NCI-H1694 (cell line): ENCODE data around the gene RNF4.
A peak's percentile ranks its signal among the peaks of the same experiment; 100 is the strongest.
"Not testable (repeated sequence)": the region's sequence is repeated elsewhere in the genome, so short reads cannot be mapped to it uniquely, and the experiment has no call there.

Experiments
- DNase-seq: peaks from one replicate; lab custom pipeline; 2025; lab: John Stamatoyannopoulos, UW

Gene RNF4

DNA sequence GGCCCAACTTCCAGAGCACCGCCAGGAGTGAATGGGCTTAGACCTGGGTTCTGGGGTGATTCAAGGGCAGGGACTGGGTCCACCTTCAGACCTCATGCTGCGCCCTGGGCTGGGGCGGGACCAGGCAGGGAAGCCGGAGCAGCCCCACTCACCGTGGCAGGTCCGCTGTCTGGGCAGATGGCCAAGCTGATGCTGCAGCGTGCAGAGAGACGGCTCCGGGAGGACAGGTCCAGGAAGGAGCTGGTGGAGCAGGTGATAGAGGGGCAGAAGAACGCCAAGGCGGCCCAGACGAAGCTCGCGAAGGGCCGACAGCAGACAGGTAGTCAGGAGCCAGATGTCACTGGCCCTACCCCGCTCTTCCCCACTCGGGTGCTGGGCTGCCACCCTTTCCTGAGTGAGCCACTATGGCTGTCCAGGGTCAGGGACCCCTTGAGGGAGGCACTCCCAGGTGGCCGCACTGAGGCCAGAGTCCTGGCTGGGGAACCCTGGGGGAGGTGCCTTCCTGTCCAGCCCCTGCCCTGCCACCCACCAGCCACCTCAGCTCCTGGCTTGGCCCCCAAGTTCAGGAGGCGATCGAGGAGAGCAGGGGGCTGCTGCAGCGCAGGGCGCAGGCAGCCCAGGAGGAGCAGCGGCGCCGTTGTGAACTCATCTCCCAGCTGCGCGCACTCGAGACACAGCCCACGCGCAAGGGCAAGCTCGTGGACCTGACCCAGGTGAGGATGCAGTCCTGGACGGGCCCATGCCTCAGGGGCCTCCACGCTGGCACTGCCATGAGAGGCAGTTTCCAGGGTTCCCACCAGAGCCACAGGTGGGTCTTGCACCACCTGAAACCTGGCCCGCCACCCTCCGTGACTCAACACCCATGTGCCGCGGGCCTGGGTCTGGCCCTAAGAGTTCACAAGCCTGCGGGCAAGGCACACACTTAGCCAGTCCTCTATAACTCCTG lies 10.1 kb upstream of the RNF4 start:
- DNase-seq: no peak

DNA sequence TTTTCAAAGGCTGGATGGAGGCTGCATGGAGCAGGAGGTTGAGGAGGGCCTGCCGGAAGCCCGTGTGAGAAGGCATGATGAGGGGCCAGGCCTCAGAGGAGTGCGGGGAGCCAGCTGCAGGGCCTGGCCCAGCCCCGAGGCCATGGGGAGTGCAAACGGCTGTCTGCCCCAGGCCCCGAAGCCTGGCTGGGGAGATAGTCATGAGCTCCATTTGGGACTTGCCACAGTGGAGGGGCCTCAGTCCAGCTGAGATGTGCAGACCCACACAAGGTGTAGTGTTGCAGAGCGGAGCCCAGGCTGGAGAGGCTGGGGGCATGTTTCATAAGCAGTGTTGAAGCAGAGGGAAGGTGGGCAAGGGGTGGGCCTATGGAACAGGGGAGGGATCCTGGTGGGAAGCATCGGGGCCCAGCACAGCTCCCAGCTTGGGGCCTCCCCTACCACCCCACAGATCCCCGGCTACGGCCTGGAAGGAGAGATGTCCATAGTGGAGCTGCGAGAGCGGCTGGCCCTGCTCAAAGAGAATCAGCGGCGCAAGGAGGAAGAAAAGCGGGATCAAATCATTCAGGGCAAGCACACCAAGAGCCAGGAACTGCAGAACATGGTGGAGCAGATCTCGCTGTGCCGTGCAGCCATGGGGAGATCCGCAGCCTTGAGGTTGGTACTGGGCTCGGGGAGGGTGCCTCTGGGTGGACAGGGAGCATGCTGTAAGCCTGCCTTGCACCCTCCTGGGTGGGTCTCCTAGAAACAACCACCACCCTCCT lies 9.1 kb upstream of the RNF4 start:
- no peak for DNase-seq

DNA sequence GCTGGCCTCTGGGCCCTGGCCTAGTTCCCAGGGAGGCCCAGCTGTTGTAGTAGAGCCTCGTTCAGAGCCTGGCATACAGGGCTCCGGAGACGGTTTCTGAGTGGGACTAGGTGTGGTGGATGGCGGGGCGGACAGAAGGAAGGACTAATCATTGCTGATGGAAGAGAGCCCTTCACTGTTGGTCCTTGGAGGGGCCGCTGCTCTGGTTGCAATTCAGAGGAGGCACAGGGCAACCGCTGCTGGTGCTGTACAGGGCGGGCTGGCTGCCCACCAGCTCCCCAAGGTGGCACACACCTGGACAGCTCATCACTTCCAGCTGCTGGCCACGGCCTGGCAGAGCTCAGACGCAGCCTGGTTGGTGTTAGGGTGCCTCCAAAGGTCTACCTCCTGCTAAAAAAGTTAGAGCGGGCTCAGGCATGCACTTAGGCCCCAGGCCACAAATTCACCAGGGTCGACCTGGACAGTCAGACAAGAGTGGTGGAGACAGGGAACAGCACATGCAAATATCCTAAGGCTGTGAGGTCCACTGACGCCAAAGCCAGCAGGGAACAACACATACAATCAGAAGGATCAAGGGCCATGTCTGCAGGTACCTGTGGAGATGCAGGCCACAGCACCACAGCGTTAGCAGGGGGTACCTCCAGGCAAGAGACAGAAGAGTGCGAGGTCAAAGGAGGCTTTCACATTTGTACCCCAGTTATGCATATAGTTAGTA lies 7.5 kb upstream of the RNF4 start:
- DNase-seq: no peak

DNA sequence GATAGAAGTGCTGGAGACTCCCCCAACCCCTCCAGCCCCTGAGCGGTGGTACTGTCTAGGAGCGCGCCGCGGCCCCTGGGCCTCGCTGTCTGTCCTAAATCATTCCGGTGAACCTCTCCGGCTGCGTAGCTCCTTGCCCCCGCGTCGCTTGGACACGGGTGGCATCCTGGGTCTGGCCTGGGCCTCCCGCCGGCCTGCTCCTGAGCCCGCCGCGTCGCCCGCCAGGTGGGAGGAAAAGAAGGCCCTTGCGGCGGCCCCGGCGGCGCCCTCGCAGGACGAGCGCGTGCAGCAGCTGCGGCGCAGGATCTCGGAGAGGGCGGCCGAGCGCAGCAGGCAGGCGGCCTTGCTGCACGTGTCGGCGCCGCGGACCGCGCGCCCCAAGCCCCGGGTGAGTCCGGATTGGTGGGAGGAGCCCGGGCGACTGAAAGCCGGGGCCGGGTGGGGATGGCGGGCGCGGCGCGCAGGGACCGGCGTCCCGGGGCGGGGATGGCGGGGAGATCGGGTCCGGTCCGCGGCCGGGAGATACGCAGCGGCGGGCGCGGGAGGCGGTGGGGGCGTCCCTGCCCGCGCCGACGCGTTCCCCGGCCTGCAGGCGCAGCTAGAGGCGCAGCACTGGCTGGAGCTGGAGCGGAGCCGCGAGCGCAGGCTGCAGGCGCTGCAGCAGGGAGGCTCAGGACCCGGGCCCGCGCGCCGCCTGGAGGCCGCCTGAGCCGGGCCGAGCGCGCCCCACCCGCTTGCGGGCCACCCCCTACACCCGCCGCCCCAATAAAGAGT lies 6.5 kb upstream of the RNF4 start:
- DNase-seq: peak; percentile 10

DNA sequence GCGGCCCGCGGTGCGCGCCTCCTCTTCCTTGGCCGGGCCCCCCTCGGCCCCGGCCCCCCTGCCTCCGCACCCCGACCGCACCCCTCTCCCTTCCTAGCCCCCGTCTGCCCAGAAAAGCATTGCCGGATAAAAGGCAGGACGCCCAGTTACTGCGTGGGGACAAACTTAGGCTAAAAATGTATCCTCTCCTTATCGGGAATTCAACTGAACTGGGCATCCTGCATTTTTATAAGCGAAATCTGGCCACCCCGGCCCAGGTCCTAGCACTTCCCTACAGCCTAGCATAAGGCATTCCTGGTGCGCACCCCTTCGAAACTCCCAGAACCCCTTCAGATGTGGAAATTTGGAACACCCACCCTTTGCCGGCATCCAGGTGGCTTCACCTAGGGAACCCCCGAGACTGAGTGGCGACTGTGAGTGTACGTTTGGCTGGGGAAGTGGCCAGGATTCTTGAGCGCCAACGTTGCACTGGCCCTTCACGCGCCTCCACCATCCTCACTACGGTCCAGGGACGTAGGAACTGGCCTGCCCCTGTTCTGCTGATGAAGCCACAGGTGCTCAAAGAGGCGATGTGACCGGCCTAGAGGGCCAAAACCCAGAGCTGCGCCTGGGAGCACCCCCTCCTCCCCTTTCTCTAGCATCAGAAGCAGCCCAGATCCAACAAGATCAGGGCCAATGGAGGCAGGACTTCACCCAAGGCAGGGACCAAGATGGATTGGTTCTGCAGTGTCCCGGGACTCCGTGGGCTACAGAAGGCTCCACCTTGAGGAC lies 5.7 kb upstream of the RNF4 start:
- DNase-seq: no peak

DNA sequence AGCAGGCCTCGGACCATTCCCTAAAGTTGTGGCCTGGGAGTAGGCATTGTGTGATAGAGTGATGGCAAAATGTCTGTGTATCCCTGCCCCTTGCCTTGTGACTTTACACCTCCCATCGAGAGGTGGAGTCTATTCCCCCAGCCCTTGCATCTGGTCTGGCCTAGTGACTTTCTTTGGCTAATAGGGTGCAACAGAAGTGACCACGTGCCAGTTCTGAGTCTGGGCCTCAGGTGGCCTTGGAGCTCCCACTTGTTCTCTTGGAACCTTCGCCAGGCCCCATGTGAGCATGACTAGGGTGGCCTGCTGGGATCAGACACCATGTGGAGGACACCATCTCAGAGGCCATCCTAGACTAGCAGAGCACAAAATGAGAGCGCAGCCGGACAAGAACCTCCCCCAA lies 3.9 kb upstream of the RNF4 start:
- no peak for DNase-seq

DNA sequence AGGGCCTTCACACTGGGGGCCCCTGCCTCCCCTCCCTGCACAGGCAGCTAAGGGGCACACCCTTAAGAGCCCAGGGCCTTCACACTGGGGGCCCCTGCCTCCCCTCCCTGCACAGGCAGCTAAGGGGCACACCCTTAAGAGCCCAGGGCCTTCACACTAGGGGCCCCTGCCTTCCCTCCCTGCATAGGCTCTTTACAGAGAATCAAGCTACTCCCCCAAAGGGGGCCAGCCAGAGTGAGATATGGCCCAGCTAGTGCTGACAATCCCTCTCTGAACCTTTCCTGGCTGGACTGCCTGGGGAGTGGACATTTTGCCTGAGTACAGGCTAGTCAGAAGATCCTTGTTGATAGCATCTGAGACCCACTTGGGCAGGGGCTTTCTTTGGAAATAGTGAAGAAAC lies 3.4 kb upstream of the RNF4 start:
- DNase-seq: not testable (repeated sequence)

DNA sequence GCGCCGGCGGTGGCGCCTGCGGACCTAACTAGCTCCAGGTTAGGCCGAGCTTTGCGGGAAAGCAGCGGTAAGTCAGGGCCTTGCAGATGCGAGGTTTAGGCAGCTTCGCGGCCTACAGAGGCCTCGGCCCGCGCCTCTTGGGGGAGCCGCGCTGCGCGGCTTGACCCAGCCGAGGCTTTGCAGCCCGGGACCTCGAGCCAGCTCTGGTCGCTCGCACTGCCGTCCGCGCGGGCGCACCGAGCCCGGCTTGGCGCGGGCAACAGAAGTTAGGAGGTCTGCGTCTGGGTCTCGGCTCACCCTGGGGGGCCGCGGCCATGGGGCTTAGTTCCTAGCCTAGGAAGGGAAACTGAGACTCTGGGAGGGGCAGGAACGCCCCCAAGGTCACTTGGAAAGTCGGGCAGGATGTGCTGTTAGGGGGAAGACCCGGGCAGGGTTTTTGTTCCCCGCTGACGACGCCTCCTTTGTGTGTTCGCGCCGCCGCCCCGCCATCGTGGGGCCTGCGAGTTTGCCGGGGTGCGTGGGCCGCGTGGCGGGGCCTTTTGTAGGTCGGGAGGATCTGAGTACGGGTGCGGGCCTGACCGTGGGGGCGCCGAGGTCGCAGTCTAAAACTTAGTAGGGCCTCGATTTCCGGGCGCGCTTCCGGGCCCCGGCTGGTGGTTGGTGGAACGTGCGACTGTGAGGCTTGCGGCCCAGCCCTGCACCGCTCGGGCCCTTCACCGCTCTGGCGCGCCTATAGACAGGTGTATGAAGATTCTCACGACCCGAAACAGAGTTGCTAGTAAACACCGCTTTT lies 482 bp downstream of the RNF4 start:
- DNase-seq: no peak

DNA sequence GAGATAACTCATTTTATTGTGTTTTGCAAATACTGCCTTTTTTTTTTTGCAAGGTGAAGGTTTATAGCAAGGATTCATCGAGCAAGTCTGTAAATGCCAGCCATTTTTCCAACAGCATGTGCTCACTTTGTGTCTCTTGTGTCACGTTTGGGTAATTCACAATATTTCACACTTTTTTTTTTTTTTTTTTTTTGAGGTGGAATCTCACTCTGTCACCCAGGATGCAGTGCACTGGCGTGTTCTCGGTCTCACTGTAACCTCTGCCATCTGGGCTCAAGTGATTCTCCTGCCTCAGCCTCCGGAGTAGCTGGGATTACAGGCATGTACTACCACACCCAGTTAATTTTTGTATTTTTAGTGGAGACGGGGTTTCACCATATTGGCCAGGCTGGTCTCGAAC lies 1.9 kb downstream of the RNF4 start:
- DNase-seq: no peak

DNA sequence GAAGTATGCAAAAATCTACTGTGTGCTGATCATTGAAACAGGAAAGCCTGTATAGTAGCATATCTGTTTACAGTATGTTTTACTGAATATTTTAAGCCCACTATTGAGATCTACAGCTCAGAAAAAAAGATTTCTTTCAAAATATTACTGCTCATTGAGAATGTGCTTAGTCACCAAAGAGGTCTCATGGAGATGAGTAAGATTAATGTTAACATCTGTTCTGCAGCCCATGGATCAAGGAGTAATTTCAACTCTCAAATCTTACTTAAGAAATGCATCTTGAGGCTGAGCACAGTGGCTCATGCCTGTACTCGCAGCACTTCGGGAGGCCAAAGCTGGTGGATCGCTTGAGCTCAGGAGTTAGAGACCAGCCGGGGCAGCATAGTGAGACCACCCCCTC lies 3.3 kb downstream of the RNF4 start:
- DNase-seq: no peak

DNA sequence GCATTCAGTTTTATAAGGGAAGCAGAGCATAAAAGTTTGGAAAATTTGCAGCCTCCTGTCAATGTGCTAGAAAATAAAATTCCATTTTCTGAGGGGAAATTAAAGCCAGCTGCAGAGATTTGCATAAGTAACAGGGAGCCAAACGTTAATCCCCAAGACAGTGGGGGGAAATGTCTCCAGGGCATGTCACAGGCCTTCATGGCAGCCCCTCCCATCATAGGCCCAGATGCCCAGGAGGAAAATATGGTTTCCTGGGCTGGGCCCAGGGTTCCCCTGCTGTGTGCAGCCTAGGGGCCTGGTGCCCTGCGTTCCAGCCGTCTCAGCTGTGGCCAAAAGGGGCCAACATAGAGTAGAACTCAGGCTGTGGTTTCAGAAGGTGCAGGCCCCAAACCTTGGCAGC lies 9.3 kb downstream of the RNF4 start:
- no peak for DNase-seq

DNA sequence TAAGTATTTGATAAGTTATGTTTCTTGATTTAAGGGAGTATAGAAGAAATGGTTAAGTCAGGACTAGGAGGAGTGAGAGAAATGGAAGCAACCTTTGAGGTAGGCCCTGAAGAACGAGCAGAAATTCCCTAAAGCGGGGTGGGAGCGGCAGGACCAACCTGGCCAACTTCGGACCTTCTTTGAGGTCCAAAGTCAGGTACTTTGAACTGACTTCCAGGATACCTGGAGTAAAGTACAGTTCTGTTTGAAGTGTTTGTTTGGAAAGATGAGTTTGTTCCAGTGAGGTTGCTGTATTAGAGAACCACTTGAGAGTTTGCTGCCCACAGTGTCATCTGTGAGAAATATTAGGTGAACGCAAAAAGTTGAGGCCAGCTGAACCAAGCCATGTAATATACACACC lies 11.7 kb downstream of the RNF4 start:
- DNase-seq: no peak

DNA sequence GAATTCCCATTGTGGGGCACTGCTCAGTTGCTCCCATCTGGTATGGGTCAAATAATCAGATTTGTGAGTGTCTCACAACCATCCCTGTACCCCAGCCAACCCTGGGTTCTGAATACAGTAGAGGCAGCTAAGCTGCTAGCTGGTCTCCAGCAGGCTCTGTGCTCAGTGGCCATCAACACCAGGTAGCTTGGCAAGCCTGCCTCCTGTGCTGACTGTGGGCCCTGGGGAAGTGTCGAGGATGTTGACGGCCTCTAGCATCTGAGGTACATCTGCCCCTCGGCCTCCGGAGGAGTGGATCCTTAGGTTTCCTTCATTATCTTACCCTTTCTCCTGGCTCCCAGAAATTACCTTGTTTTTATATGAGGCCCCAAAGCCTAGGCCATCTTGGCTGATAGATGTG lies 13.3 kb downstream of the RNF4 start:
- no peak for DNase-seq

DNA sequence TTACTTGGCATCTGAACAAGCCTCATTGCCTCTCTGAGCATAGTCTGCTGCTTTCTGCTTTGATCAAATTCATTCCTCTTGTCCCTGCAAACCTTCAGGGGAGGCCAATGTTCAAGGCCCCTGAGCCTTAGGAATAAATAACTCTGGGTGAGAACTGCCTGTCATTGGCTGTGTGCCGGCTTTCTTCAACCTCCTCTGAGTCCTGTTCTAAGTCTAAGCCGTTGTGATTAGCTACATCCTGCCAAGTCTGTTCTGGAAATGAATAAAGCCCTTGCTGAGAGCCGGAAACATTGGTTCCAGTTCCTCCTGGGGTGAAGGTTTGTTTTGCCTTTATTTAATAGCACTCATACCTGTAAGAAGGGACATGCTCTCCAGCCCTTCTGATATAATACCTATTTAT lies 13.8 kb downstream of the RNF4 start:
- DNase-seq: no peak

DNA sequence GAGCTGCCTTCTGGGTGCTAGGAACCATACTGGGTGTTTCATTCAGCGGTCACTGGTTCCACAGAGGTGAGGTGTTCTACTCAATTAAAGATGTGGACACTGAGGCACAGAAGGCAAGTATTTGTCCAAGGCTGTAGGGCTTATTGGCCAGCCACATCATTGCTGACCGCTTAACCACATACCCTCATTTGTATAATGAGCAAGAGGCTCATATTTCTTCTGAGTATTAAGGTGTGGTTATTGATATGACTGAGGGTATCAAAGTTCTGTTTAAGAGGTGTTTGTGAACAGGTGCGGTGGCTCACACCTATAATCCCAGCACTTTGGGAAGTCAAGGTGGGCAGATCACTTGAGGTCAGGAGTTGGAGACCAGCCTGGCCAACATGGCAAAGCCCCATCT lies 14.3 kb downstream of the RNF4 start:
- DNase-seq: no peak

DNA sequence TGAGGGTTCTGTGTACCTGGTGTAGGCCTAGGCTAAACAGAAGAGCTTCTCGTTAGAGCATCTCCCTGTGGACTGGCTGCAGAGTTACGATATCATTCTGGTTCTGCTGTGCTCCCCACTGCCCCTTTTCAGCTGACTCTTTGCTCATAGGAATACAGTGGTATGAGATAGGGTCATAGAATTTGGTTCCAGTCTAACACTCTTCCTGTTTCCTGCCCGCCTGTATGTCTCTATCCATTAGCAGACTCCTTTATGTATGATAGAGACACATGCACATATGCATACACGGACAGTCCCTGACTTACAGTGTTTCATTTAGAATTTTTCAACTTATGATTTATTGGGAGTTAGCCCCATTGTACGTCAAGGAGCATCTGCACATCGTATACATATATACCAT lies 15.3 kb downstream of the RNF4 start:
- no peak for DNase-seq

DNA sequence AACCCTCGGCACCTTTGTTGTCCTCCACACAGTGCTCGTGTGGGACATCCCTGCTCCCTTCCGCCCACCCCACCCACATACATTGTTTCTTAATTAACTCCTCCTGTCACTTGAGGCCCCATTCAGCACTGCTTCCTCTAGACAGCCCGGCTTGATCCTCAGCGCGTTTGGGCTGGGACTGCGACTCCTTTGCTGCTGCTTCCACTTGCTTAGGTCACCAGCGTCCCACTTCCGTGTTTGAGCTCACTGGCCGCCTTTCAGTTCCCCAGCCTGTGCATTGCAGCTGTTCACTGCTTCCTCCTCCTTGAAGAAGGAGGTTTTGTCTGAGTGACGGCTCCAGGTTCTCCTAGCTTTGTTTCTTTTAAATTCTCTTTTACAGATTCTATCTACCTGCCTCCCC lies 16.1 kb downstream of the RNF4 start:
- no peak for DNase-seq

DNA sequence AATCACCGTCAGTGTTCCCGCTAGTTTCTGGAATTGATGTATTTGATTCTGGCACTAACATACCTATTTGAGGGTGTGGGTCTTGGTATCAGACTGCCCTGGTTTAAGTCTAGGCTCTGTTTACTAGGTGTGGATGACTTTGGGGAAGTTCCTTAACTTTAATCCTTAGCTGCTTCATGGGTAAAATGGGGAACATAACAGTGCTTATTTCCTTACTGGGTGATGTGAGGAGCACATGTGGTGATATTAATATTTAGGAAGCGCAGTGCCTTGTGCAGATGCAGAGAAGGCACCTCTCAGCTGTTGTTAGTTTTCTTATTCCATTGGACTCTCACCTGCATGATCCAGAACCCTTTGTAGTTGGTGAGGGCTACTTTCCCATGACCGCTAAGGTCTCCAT lies 17.1 kb downstream of the RNF4 start:
- DNase-seq: no peak

DNA sequence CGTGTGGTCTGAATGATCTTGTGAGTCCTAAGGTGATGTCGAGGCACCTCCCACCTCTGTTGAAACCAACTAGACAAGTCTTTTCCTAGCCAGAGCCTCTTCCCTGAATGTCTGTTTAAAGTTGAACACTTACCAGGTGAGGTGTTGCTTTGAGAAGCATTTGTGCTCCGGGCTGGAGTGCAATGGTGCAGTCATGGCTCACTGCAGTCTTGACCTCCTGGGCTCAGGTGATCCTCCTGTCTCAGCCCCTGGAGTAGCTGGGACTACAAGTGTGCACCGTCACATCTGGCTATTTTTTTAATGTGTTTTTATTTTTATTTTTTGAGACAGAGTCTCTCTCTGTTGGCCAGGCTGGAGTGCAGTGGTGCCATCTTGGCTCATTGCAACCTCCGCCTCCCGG lies 18.1 kb downstream of the RNF4 start:
- DNase-seq: no peak

DNA sequence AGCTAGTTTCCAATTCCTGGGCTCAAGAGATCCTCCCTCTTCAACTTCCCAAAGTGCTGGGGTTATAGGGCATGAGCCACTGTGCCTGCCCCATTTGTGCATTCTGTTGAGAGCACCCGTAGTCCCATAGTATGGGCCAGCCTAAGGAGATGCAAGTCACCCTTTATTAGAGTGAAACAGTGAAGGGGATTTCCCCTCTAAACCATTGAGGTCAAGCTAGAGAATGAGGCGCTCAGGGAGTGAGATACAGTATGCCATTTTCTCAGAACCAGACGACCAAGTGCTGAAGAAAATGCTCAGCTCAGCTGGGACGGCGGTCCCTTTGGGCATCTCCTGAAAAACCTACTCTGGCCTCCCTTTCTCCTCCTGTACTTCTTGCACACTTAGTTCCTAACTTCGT lies 18.7 kb downstream of the RNF4 start:
- no peak for DNase-seq
